Occipital lobe (tissue), 2 donors: ENCODE results near the gene CSNK1D. TPM values are rescaled to one million over a fixed set of nuclear protein-coding genes. Genes with fewer than 3 reads are reported as not detected.

ENCODE experiments used
- DNase-seq: peaks from one replicate; lab custom pipeline; 2025; lab: John Stamatoyannopoulos, UW
- total RNA-seq: library from RNA; depleted of rRNA; stranded (reverse); fragments of >200 nt; gene quantifications from one replicate; pipeline ENCODE4 v1.2.3, GENCODE V29; 2014

CSNK1D gene
- 23.9 TPM for total RNA-seq

DNA sequence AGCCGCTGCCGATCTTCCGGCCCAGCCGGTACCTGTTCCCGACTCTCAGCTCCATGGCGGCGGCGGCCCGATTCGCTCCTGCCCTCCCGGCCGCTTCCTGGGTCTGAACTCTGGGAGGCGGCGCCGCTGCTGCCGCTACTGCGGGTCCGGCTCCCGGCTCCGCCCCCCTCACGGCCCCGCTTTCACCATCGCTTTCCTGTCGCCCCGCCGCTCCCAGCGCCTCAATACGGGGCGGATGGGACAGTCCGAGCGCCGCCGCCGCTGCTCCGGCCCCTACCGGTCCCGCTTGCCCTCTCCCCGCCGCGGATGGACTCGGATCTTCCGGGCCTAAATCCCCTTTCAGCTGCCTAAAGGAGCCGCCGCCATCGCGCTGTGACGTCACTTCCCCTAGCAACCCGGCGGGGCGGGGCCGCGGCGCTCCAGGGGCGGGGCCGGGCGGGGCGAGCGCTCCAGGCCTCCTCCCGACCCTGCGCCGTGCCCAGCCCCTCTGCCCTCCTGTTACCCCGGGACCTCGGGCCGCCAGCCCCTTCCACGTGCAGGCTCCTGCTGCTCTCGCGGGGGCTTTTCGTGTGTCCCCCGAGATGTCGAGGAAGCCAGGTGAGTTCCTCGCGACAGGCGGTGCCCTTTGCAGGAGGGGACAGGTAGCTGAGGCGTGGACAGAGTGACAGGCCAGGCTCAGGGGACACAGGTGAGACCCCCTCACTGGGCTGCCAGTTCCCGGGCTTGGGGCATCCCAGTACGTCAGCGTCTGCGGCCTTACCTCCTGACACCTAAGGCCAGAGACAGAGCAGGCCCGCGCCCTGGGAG is at the start of gene CSNK1D:
Gene CSNK1D (minus strand): TSS at position 374 of the 807 bp plus-strand sequence. CDS start 319 bp downstream, at position 55.
- DNase-seq = peak; percentile 79

- DNase-seq = no peak
Measured at GRCh38 chr17:82322526-82323453, 49.3 kb upstream of the CSNK1D start.

DNA sequence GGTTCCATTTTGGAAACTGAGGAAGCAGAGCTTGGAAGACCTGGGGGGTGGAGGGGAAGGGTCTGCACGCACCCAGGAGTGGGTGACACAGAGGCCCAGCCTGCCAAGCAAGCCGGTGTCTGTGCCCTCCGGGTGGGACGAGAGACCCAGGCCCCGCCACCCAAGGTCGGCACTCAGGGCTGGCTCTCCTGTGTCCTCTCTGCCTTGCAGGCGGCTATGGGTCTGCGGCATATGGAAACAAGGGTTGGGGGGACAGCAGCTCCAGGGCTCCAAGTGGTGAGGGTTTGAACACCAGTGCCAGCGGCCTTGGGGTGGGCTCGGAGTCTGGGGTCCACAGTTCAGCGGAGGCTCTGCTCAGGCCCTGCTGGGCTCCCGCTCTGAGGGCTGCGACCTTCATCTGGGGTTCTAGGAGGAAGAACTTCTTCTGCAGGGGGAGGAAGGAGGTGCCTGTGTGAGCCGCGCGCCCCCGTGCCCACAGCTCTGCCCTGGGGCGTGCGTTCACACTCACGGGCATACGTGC is 48.5 kb upstream of the CSNK1D start:
- no peak for DNase-seq

GRCh38 chr17:82320956-82321927 is 47.7 kb upstream of the CSNK1D start:
- DNase-seq = no peak

- DNase-seq = no peak
Measured at GRCh38 chr17:82320140-82320840, 46.8 kb upstream of the CSNK1D start.

DNA sequence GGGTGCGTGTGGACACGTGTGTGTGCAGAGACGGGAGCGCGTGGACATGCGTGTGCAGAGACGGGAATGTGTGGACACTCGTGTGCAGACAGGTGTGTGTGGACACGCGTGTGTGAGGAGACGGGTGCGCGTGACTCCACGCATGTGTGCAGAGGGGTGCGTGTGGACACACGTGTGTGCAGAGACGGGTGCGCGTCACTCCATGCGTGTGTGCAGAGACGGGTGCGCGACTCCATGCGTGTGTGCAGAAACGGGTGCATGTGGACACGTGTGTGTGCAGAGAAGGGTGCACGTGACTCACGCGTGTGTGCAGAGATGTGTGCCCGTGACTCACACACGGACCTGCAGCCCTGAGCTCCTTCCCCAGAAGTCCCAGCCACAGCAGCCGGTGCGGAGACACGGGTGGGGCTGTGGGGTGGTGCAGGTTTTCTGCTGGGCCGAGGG is 46.1 kb upstream of the CSNK1D start:
- no peak for DNase-seq

DNA sequence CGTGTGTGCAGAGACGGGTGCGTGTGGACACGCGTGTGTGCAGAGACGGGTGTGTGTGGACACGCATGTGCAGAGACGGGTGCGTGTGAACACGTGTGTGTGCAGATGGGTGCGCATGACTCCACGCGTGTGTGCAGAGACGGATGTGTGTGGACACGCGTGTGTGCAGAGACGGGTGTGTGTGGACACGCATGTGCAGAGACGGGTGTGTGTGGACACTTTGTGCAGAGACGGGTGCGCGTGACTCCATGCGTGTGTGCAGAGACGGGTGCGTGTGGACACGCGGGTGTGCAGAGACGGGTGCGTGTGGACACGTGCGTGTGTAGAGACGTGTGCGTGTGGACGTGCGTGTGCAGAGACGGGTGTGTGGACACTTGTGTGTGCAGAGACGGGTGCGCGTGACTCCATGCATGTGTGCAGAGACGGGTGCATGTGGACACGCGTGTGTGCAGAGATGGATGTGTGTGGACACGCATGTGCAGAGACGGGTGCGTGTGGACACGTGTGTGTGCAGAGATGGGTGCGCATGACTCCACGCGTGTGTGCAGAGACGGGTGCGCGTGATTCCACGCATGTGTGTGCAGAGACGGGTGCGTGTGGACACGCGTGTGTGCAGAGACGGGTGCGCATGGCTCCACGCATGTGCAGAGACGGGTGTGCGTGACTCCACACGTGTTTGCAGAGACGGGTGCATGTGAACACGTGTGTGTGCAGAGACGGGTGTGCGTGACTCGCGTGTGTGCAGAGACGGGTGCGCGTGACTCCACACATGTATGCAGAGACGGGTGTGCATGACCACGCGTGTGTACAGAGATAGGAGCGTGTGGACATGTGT is 45.5 kb upstream of the CSNK1D start:
- DNase-seq = no peak

DNA sequence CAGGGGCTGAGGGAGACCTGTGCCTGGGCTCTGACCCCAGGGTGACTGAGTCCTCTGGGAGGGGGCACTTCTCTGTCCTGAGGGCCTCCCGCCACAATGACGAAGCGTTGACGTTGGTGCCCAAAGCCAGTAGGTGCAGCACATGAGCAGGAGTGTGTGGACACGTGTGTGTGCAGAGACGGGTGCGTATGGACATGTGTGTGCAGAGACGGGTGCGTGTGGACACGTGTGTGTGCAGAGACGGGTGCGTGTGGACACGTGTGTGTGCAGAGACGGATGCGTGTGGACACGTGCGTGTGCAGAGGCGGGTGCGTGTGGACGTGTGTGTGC is 44.6 kb upstream of the CSNK1D start:
- no peak for DNase-seq

GRCh38 chr17:82317394-82318168 is 44.1 kb upstream of the CSNK1D start, which contains the start of gene CD7:
TSS of gene CD7 (minus strand) at chr17:82317608. CDS start at chr17:82317495, 113 bp downstream.
- DNase-seq = no peak

GRCh38 chr17:82316651-82317393 is 43.3 kb upstream of the CSNK1D start:
- no peak for DNase-seq

- DNase-seq = no peak
Measured at GRCh38 chr17:82315703-82316358, 42.3 kb upstream of the CSNK1D start.

DNA sequence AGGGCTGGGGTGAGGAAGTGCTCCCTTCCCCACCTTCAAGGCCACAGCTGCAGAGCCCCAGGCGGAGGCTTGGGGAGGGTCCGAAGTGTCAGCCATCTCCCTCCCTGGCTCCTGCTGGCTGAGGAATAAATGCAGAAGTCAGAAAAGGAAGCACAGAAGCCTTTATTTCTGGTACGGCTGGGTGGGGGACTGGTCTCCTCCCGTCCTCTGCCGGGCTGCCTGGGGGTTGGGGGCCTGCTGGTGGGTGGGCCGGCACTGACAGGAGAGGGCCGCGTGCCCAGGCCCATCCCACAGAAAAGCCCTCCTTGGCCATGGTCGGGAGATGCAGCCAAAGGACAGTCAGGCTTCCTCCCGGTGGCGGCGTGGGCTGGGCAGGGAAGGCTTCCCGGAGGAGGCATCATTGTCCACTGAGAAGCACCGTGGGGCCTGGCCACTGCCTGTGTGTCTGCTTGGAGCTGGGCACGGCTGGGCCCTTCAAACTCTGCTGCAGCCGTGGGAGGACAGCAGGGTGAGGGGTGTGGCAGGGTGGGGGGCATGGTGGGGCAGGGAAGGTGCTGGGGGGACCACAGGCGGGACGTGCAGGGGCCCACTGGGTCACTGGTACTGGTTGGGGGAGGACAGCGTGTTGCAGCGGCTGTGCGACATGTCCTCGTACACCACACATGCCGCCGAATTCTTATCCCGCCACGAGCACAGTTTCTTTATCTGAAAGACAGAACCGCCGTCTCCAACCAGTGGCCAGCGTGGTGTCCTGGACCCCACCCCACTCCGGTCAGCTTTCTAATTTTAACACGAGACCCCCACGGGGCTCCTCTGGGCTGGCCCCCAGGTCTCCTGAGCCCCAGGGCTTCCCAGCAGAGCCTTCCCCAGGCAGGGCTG is 41.5 kb upstream of the CSNK1D start:
- no peak for DNase-seq

DNA sequence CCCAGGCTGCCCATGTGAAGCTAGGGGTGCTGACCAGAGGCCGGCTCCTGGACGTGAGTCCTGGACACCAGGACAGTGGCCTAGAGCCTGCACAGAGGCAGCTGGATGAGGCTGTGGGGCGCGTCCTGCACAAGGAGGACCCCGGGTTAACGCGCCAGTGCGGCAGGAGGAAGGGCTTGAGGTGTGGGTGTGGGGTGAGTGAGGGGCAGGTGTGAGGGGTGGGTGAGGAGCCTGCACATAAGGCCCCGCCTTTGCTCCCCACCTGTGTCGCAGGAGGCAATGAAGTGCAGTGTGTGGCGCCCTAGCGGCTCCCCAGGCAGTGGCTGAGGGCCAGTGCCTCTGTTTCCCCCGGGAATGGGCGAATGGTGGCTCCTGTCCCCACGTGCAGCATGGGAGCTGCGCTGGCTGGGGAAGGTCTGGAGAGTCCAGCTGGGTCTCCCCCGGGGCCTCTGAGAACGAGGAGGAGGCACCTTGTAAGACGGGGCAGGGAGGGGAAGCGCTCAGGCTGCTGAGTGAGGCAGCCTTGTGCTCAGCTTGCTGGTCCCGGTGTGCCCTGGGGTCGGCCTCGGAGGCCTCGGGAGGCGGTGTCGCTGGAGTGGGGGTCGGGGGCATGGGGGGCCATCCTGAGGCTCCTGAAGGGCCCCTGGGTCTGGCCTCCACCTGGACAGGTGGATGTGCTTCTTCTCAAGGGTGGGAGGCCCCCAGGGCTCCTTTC is 40.7 kb upstream of the CSNK1D start:
- DNase-seq = no peak

GRCh38 chr17:82313195-82314011 is 39.9 kb upstream of the CSNK1D start:
- DNase-seq = no peak

GRCh38 chr17:82311971-82312370 is 38.5 kb upstream of the CSNK1D start:
- no peak for DNase-seq
